Stimulated activated CD8-positive, alpha-beta memory T cell treated with anti-CD3 and anti-CD28 coated beads, Interleukin-4, amount 100 ng/mL, for 48 hours (primary cell): ENCODE data around the gene NRN1L.
"Not testable (repeated sequence)": the region's sequence is repeated elsewhere in the genome, so short reads cannot be mapped to it uniquely, and the experiment has no call there.

Experiments
- DNase-seq: peaks from one replicate; pipeline ENCODE4 v3.0.0-alpha.2; 2020

The NRN1L gene

GRCh38 chr16:67884684-67885083 is at the start of gene NRN1L:
TSS of gene NRN1L (plus strand) at chr16:67884885. CDS start at chr16:67884904, 19 bp downstream.
- no peak for DNase-seq

- not testable (repeated sequence) for DNase-seq
Observed at GRCh38 chr16:67837190-67837589, 47.5 kb upstream of the NRN1L start.

- DNase-seq: no peak
Observed at GRCh38 chr16:67837811-67838210, 46.9 kb upstream of the NRN1L start.

- no peak for DNase-seq
Observed at GRCh38 chr16:67841198-67841815, 43.4 kb upstream of the NRN1L start.

GRCh38 chr16:67841816-67842508 is 42.7 kb upstream of the NRN1L start, which contains the start of gene THAP11:
TSS of gene THAP11 (plus strand) at chr16:67842320. CDS start at chr16:67842555, 235 bp downstream.
- peak; percentile 95 for DNase-seq

GRCh38 chr16:67842509-67843342 is 42.0 kb upstream of the NRN1L start:
- peak; percentile 72 for DNase-seq

- no peak for DNase-seq
Observed at GRCh38 chr16:67843343-67843765, 41.3 kb upstream of the NRN1L start.

GRCh38 chr16:67844497-67844896 is 40.2 kb upstream of the NRN1L start:
- no peak for DNase-seq

- no peak for DNase-seq
Observed at GRCh38 chr16:67845291-67846062, 39.2 kb upstream of the NRN1L start.

- DNase-seq: no peak
Observed at GRCh38 chr16:67846063-67846319, 38.7 kb upstream of the NRN1L start.

GRCh38 chr16:67846320-67847063 is 38.2 kb upstream of the NRN1L start, which contains the start of gene NUTF2:
TSS of gene NUTF2 (plus strand) at chr16:67846933. CDS start at chr16:67865131, 18,198 bp downstream.
- DNase-seq: peak; percentile 97

- DNase-seq: peak; percentile 32
Observed at GRCh38 chr16:67847064-67847861, 37.4 kb upstream of the NRN1L start, which contains the start of gene CENPT. TSS of gene CENPT (minus strand) at chr16:67847693. CDS start at chr16:67833859, 13,834 bp downstream.

- no peak for DNase-seq
Observed at GRCh38 chr16:67848118-67848517, 36.6 kb upstream of the NRN1L start.

GRCh38 chr16:67853670-67854069 is 31.0 kb upstream of the NRN1L start:
- no peak for DNase-seq

- no peak for DNase-seq
Observed at GRCh38 chr16:67855789-67856188, 28.9 kb upstream of the NRN1L start.

GRCh38 chr16:67856927-67857546 is 27.6 kb upstream of the NRN1L start:
- no peak for DNase-seq

GRCh38 chr16:67857547-67858233 is 27.0 kb upstream of the NRN1L start:
- peak; percentile 46 for DNase-seq

- no peak for DNase-seq
Observed at GRCh38 chr16:67858500-67858899, 26.2 kb upstream of the NRN1L start.

GRCh38 chr16:67860589-67861398 is 23.9 kb upstream of the NRN1L start:
- no peak for DNase-seq
